MM.1S (cell line): ENCODE measurements around the gene IRAK4.

Experiments used
- CTCF ChIP-seq: fragments of 300-600 bp; sonication (generic); IDR thresholded peaks from 2 replicates; pipeline ENCODE4 v1.5.1; 2016; ENCODE audit warnings: antibody characterized with exemption, low read length, mixed read lengths
- EZH2phosphoT487 ChIP-seq: fragments of 300-600 bp; sonication (generic); IDR thresholded peaks from 2 replicates; pipeline ENCODE4 v1.6.1; 2018; ENCODE audit warnings: antibody characterized with exemption, low read length

GRCh38 chr12:43740511-43741100 is 18.1 kb upstream of the IRAK4 start:
- TF ChIP-seq CTCF: no peak
- TF ChIP-seq EZH2phosphoT487: no peak
